Nephron (organoid): ENCODE measurements around the gene PPP1R13B.

ENCODE experiments used
- H3K27ac Mint-ChIP-seq, 3 experiments: 2 replicates each; pipeline ENCODE4 v1.8.0; 2020; ENCODE audit warnings: mixed read lengths in 3 of 3, mild to moderate bottlenecking in 2 of 3, moderate library complexity in 1 of 3
- H3K27me3 Mint-ChIP-seq: 2 replicates; pipeline ENCODE4 v1.8.0; 2021; ENCODE audit warnings: low read depth, mild to moderate bottlenecking, moderate library complexity, mixed read lengths
- H3K36me3 Mint-ChIP-seq: 2 replicates; pipeline ENCODE4 v1.8.0; 2020; ENCODE audit warnings: low read depth, mixed read lengths
- H3K4me1 Mint-ChIP-seq: 2 replicates; pipeline ENCODE4 v1.8.0; 2020; ENCODE audit warnings: mixed read lengths
- H3K4me3 Mint-ChIP-seq, 3 experiments: 2 replicates each; pipeline ENCODE4 v1.8.0; 2020; ENCODE audit warnings: mild to moderate bottlenecking in 3 of 3, mixed read lengths in 3 of 3, moderate library complexity in 2 of 3
- H3K9me3 Mint-ChIP-seq: 2 replicates; pipeline ENCODE4 v1.8.0; 2020; ENCODE audit warnings: mixed read lengths
- TF ChIP-seq, protein P1 (sequence below), 3 experiments: fragments of 200-600 bp; sonication (generic); IDR thresholded peaks; one replicate each; pipeline ENCODE4 v1.5.0; 2021; ENCODE audit warnings: antibody characterized with exemption in 3 of 3; ENCODE audit not compliant: unreplicated experiment in 3 of 3

The PPP1R13B gene

DNA sequence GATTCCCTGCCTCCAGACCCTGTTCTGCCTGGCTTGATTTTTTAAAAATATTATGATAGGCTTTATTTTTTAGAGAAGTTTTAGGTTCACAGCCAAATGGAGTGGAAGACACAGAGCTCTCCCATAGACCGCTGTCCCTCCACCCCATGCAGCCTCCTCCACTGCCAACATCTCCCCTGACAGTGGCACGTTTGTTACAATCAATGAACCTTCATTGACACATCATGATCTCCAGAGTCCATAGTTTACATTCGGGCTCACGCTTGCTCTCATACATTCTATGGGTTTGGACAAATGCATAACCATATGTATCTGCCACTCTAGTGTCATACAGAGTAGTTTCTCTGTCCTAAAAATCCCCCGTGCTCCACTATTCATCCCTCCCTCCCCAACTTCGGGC is 15.9 kb upstream of the PPP1R13B start:
- Mint-ChIP-seq H3K36me3 (no peaks in the 10 kb centered on the region), H3K27me3 (peaks cover 4% of the 10 kb centered on the region), H3K9me3 (no peaks in the 10 kb centered on the region), H3K4me3 (no peak overlapping the region), H3K4me1 (peaks cover 5% of the 10 kb centered on the region), H3K27ac (no peak overlapping the region)
- TF ChIP-seq, protein P1, sequence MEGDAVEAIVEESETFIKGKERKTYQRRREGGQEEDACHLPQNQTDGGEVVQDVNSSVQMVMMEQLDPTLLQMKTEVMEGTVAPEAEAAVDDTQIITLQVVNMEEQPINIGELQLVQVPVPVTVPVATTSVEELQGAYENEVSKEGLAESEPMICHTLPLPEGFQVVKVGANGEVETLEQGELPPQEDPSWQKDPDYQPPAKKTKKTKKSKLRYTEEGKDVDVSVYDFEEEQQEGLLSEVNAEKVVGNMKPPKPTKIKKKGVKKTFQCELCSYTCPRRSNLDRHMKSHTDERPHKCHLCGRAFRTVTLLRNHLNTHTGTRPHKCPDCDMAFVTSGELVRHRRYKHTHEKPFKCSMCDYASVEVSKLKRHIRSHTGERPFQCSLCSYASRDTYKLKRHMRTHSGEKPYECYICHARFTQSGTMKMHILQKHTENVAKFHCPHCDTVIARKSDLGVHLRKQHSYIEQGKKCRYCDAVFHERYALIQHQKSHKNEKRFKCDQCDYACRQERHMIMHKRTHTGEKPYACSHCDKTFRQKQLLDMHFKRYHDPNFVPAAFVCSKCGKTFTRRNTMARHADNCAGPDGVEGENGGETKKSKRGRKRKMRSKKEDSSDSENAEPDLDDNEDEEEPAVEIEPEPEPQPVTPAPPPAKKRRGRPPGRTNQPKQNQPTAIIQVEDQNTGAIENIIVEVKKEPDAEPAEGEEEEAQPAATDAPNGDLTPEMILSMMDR (IDR thresholded peaks at IDR 0.05; ENCODE audit: unreplicated experiment in 3 of 3), result no peak

DNA sequence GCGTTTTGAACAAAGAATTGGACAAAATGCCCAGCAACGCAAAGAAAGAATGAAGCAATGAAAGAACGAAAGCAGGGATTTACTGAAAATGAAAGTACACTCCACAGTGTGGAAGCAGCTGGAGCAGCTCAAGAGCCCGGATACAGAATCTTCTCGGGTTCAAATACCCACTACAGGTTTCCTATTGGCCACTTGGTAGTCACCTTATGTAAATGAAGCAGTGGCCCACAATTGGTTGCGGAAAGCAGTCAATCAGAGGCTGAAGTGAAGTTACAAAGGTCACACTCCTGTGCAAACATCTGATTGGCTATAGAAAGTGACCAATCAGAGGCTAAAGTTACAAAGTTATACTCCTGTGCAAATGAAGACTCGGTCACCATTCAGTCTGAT is 15.0 kb upstream of the PPP1R13B start:
- Mint-ChIP-seq H3K9me3 (no peaks in the 10 kb centered on the region), H3K4me1 (peaks cover 6% of the 10 kb centered on the region), H3K4me3 (no peak overlapping the region), H3K27me3 (peaks cover 4% of the 10 kb centered on the region), H3K36me3 (no peaks in the 10 kb centered on the region), H3K27ac (no peak overlapping the region)
- TF ChIP-seq, protein P1 (IDR thresholded peaks at IDR 0.05; ENCODE audit: unreplicated experiment in 3 of 3), result no peak

DNA sequence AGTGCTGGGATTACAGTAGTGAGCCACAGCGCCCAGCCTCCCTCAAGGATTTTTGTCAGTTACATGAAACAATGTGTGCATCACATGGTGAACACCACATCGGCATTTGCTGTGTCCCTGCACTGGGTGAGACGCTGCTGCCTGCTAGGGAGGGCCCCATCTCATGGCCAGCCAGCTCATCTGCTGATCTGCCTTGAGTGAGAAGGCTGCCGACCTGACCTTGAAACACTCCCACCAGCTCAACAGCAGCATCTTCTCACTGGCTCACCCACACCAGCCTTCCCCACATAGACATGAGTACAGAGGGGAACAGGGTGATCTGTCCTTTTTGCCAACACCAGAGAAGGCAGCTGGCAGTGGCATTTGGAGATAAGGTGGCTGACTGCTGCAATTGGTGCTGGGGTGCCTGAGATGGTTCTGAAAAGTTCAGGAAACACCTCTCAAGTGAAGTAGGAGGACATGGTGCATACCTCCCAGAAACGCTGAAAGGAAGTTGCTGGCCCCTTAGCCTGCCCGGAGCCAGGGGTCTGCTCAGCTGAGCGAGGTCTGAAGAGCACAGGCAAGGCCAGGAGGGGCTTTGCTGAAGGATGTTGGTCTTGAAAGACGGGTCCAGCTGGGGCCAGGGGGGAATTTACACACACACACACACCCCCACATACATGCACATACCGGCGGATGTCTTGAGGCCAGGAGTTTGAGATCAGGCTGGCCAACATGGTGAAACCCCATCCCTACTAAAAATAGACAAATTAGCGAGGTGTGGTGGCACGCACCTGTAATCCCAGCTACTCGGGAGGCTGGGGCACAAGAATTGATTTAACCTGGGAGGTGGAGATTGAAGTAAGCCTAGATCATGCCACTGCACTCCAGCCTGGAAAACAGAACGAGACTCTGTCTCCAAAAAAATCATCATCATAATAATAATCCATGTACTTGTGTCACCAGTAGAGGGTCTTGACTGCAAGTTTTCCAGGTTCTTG is 14.3 kb upstream of the PPP1R13B start:
- TF ChIP-seq, protein P1 (IDR thresholded peaks at IDR 0.05; ENCODE audit: unreplicated experiment in 3 of 3), result no peak
- Mint-ChIP-seq H3K9me3 (no peaks in the 10 kb centered on the region), H3K4me3 (no peak overlapping the region), H3K27ac (no peak overlapping the region), H3K36me3 (no peaks in the 10 kb centered on the region), H3K27me3 (peaks cover 4% of the 10 kb centered on the region), H3K4me1 (peaks cover 13% of the 10 kb centered on the region)

DNA sequence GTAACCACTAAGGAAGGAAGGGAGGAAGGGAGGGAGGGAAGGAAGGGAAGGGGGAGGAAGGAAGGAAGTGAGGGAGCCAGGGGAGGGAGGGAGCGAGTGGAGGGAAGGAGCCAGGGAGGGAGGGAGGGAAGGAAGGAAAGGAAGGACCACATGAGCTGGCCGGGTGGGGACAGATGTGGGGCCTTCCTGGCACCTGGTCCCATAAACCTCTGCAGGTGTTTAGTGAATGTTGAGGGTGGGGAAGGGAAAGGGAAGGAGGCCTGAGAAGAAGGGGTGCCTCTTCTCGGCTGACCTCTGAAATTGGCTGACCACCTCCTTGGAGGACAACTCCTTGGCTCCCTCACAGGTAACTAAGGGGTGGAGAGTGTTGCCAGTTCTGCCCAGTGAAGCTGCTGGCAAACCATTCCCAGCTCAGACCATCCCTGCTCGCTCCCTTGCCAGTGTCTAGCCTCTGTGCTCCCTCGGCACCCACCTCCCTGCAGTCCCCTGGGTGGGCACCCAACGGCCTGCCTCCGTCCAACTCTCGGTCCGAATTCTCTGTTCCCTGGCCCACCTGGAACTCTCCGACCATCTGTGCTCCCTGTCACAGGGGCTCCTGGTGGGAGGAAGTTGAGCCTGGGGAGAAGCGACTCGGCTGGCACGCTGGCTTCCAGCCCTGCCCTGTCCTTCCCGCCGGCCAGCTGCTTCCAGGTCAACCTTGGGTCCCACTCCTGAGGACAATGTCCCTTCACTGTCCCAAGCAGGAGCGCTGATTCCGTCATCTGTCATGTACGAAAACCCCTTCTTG is 12.2 kb upstream of the PPP1R13B start:
- Mint-ChIP-seq H3K9me3 (no peaks in the 10 kb centered on the region), H3K27me3 (peaks cover 4% of the 10 kb centered on the region), H3K27ac (peak overlapping the region in 1 of 3 experiments; percentile 28), H3K4me3 (no peak overlapping the region), H3K4me1 (peaks cover 33% of the 10 kb centered on the region), H3K36me3 (no peaks in the 10 kb centered on the region)
- TF ChIP-seq, protein P1 (IDR thresholded peaks at IDR 0.05; ENCODE audit: unreplicated experiment in 3 of 3), result no peak

DNA sequence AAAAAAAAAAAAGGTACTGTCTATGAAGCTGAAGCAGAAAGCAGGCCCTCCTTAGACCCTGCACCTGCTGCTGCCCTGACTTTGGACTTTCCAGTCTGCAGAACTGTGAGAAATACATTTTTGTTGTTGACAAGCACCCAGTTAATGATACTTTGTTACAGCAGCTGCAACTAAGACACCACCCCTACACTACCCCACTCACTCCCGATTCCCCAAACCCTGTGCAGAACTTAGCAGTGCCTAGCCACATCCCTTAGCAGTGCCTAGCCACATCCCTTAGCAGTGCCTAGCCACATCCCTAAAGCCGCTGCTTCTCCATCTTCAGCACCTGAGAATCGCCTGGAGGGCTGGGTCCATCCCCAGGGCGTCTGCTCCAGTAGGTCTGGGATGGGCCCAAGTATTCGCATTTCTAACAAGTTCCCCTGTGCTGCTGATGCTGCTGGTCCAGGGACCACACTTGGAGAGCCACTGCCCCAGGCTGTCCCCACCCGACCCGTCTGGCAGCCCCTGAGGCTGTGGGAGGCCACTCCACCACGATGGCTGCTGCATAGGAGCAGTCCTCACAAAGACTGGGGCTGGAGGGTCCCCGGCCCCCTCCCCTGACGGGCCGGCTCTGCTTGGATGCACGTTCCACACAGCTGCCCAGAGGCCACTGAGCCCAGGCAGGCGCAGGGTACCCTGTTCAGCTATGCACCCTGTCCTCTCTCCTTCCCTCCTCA is 10.8 kb upstream of the PPP1R13B start:
- TF ChIP-seq, protein P1 (IDR thresholded peaks at IDR 0.05; ENCODE audit: unreplicated experiment in 3 of 3), result no peak
- Mint-ChIP-seq H3K27ac (peak overlapping the region in 2 of 3 experiments; percentile 20 to 52), H3K4me3 (no peak overlapping the region), H3K36me3 (no peaks in the 10 kb centered on the region), H3K4me1 (peaks cover 43% of the 10 kb centered on the region), H3K27me3 (peaks cover 8% of the 10 kb centered on the region), H3K9me3 (no peaks in the 10 kb centered on the region)
